ENCODE measurements around the gene VDR.

VDR gene

DNA sequence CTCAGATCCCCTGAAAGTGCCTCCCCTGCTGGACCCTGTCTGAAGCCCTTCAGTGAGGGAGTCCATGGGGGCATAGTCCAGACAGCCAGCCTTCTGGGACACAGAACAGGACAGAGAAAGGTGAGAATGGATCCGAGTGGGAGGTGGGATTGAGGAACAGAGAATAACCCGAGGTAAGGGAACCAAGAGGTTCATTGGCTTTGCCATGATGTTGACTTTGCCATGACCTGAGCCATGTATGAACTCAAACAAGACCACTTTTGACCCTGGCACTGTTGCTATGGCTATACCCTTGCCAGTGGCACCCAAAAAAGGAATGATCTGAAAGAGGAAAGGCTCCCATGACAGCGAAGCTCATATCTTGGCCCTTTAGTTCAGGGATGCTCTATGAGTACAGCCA lies 22.6 kb upstream of the VDR start:
- DNase-seq, result no peak

GRCh38 chr12:47921907-47922306 lies 17.1 kb upstream of the VDR start:
- DNase-seq, result no peak

DNA sequence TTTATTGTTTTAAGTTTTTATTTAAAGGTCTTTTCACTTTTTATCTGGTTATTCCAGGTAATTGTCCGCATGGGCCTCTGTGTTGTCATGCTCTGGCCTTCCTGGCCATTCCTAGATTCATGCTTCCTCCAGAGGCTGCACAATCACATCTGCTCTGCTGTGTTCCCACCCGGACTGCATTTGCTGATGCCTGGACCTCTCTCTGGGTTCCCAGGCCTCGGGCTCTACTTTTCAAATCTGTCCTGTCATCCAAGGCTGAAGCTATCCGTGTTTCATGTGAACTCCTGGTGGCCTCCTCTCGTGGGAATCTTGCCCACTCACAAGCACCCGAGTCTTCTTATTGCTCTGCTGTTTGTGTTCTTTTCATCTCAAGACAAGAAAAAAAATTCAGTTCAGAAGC lies 16.1 kb upstream of the VDR start:
- DNase-seq, result no peak

DNA sequence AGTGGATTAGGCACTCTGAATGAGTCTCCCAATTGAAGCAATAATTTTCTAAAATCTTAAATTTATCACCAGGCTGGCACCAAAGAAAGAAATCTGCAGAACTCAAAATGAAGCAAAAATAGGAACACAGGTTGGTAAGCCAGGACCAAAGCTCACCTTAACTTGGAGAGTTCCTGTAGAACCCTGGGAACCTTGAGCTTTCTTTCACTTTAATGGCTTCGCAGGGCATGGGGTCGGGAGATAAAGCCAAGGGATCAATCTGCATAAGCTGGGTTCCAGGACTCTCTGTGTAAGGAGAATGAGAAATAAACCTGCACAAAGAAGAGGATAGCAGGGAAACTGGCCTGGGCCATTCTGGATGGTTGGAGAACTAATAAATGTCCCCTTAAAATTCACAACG lies 8.3 kb upstream of the VDR start:
- DNase-seq, result no peak

DNA sequence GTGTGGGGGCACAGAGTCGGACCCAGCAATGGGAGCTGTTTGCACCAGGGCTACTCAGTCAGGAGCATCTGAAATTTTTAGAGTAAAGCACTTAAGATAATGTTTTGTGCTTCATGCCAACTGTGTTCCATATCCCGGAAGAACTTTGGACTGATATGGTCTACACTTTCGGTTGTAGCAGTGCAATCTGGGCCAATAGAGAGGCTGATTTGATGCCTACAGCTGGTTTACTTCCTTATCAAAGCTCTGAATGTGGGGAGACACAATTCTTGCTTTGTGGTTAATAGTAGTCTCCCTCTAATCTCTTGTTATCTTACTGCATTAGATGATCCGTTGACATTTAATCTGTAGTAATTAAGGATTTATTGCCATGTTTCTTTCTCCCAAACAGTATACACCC lies 7.8 kb upstream of the VDR start:
- no peak for DNase-seq

- DNase-seq, result no peak
These were observed 6.2 kb upstream of the VDR start for GRCh38 chr12:47910981-47911380.

DNA sequence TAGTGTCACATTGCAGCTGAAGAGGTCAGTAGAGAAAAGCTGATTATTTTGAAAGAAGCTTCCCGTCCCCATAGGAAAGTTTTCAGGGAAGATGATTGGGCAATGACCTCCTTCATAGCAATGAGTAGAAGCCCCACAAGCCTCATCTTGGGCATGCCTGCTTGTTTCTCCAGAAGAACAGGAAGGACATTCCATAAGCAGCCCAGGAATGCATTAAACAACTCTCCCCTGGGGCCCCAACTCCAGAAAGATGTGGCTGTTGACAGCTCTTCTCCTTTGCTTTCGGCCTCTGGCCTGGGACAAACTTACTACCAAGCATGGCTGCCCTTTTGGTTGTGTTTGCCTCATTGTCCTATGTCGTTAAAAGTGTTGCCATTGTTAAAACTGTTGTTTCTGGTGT lies 5.7 kb upstream of the VDR start:
- no peak for DNase-seq

DNA sequence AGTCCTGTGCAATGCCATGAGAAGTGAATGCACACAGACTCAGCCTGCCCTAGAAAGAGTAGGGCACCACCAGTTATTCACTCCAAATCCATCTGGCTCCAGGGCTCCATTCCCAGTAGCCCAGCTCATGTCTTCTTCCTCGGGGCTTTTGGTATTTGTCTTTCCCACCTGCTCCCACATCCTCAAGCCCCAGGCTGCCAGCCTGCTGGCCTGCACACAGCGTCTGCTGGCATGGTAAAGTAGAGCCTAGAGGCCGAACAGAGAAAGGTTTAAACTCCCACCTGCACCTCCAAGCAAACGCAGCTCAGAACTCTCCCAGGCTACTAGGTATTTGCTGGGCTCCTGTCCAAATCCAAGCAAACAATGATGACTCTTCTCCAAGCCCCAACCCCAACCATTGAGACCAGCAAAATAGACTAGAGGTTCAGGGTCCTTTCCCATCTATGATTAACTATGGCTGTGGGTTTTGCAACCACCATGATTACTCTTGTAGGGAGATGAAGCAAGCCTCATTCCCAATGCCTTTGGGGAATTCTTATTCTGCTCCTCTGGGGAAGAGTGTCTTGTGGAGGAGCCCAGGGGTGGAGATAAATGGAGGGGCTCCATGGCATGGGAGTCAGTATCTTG lies 5.2 kb upstream of the VDR start:
- DNase-seq, result no peak

- no peak for DNase-seq
These were observed 3.9 kb upstream of the VDR start for GRCh38 chr12:47908738-47909137.

DNA sequence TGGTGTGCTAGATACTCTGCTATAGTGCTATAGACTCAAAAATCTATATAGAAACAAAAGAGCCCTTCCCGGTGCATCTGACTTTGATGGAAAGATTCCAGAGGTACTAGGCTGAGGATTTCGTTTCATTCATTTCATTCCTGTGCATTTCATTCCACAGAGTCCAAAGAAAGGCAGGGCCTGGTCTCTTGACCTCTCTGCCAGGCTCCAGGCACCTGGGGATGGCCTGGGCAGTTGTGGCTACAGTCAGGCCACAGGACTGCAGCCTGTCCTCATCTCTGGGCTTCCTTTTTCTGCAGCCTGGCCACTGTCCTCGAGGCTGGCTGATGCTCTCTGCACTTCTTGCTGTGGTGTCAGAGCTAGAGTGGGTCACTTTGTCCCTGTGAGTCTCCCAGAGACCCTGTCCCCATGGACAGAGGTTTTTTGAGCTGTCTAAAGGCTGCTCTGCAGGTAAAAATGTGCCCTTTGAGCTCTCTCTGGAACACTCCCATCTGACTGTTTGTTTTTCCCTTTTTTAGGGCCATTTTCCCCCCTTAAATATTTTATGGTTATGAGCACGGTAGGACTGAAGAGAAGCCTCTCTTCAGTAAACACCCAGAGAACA lies 3.2 kb upstream of the VDR start:
- no peak for DNase-seq

DNA sequence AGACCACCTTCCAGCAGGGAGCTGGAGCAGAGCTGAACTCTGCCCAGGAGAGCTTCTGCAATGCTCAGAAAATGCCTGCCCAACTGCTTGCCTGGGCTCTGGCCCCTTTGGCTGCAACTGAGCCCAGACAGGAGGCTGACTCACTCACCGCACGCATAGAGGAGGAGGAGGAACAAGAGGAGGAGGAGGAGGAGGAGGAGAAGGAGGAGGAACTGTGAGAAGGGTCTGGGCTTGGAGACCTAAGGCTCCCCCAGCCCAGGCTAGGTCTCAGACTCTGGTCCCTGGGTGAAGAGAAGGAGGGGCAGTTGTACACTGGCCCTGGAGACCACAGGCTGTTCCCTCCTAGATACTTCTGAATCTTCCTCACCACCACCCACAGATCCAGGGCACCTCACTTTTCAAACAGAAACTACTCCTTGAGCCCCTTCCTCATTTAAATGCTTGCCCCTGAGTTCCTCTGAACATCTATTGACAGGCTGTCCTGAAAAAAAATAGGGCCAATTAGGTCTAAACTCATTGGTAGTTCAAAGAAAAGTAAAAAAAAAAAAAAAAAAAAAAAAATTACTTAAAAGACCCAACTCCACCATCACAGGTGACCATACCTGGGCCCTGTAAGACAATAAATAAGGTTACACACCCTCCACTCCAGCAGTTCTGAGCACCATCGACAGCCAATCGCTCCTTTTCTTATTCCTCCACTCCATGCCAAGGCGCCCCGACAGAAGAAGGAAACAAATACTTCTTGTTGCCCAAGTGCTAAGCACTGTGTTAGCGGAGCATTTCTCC lies 674 bp downstream of the VDR start:
- peak; percentile 81 for DNase-seq

GRCh38 chr12:47903151-47903611 lies 1.6 kb downstream of the VDR start:
- DNase-seq, result peak; percentile 42

- no peak for DNase-seq
These were observed 2.6 kb downstream of the VDR start for GRCh38 chr12:47902131-47902639.

- no peak for DNase-seq
These were observed 3.1 kb downstream of the VDR start for GRCh38 chr12:47901718-47902093.

GRCh38 chr12:47901063-47901717 lies 3.6 kb downstream of the VDR start:
- DNase-seq, result no peak

DNA sequence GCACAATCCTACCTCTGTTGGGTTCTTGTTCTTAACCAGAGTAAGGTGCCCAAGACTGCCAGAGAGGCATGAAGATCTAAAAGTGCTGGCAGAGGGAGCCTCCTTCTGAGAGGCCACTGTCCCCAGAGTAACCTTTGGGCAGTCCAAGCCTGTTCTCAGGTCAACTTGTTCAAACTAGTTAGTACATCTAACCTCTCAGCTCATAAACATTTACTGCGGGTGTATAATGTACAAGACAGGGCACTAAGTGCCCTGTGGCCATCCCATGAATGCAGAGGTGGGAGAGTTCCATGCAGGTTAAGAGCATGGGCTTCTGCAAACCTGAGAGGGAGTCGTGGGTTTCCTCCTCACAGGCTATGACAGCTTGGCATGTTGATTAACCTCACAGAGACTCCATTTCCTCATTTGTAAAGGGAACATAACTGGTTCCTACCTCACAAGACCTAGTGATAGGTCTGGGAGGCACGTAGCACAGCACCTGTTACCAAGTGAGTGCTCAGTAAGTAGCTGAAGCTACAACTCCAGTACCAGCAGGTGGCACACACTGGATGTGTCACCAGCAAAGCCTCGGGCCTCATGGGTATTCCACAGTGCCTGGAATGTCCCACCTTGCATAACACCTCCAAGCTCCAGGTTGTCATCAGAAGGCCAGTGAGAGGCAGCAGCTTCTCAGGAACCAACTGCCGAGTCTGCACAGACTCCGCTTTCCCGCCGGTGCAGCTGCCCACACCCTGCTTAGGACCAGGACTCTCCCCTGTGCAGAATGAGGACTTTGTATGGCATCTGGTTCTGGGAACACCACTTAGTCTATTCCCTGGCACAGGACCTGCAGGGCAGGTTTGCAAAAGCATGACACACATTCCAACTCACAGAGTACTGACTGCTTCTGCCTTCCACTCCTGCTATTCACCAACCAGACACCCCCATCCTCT lies 4.4 kb downstream of the VDR start:
- DNase-seq, result peak; percentile 91

DNA sequence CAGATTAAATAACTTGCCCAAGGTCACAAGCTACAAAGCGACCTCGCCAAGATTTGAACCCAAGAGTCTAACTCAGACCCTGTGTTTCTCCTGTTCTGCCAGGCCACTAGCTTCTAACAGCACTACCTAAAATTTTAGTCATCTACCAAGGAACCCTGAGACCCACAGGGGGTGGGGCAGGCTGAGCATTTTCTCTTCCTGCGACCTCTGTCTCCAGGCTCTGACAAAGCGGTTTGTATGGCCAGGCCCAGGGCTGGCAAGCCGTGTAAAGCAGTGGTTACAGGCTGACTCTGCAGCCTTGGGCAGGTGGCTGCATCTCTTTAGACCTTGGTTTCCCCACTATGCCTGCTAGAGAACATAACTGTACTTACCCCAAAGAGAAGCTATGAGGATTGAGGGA lies 5.3 kb downstream of the VDR start:
- no peak for DNase-seq

- peak; percentile 95 for DNase-seq
These were observed 8.2 kb downstream of the VDR start for GRCh38 chr12:47896633-47897032.

- peak; percentile 25 for DNase-seq
These were observed 8.8 kb downstream of the VDR start for GRCh38 chr12:47896022-47896421.

- no peak for DNase-seq
These were observed 10.1 kb downstream of the VDR start for GRCh38 chr12:47894652-47895051.

- no peak for DNase-seq
These were observed 10.7 kb downstream of the VDR start for GRCh38 chr12:47894068-47894467.

DNA sequence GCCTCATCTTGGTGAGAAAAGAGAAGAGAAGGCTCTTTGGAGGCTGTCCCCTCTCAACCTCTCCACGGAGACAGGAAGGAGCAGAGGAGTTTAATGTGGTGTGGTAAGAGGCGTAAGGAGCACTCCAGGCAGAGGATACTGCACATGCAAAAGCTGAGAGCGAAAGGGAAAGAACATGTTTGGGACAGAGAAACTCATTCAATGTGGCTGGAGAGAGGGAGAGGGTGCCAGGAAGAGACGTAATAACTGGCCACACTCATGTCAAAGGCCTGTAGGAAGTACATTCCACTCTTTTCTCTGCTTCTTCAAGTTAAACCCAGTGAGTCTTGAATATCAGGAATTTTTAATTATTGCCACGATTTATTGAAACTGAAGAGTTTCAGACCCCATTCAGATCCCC lies 12.0 kb downstream of the VDR start:
- no peak for DNase-seq

All from DMS53 (cell line).